HG03066 (cell line): ENCODE data around the gene SH3PXD2A.
"Not testable (repeated sequence)": the region's sequence is repeated elsewhere in the genome, so short reads cannot be mapped to it uniquely, and the experiment has no call there.

ENCODE experiments used
- ATAC-seq: cut with Tn5 transposase; IDR thresholded peaks from one replicate; pipeline ENCODE4 v1.9.1; 2021; ENCODE audit warnings: low read depth; ENCODE audit not compliant: unreplicated experiment

Gene SH3PXD2A

GRCh38 chr10:103616705-103617601 lies 238.4 kb downstream of the SH3PXD2A start:
- ATAC-seq, result no peak

DNA sequence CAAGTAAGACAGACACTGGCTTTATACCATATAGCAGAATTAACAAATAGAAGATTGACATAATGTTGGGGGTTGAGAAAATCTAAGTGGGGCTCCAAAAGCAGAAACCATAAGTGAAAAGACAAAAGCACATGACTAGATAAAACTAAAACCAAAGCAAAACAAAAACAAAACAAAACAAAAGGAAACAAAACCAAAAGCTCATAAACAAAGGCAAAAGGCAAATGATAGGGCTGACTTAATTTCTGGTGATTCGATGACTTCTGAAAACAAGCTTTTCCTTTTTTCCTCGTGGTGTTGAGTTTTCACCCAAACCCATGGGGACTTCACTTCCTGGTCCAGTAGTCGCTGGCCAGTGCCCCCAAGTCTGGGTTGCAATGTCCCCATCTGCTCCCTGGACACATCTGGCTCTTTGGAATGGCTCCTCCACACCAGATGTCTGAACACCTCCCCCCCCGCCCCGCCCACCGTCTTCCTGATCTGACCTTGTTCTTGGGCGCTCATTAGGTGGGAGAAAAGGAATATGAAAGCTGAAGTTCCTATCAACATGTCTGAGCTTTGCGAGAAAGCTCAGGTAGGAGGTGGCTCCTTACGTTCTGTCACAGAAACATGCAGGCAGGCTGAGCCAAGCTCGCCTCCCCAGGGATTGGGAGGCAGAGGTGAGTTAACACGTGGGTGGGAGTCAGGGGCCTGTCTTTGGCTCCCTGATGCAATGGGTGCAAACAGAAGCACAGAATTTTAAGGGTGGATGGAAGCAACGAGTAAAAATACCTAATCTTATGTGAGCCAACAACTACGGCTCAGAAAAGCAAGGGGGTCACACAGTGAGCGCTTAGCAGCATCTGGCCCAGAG lies 240.8 kb downstream of the SH3PXD2A start:
- no peak for ATAC-seq

DNA sequence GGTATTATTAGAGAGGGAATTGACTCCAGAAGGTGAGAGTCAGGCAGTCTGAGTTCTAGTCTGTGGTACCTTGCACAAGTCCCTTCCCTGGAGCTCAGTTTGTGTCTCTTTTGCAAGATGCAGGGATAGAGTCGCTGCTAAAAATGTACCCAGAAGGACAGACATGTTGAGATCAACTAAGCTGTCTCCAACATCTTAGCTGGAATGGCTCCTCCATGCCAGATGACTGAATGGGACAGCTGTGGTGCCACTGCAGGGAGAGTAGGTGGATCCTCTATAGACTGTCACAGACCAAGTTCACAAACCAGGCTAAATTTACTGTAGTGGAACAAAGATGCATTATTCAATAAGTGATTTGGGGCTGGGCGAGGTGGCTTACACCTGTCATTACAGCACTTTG lies 241.8 kb downstream of the SH3PXD2A start:
- ATAC-seq, result no peak

GRCh38 chr10:103612462-103613365 lies 242.7 kb downstream of the SH3PXD2A start:
- ATAC-seq, result no peak

- ATAC-seq, result no peak
Measured at GRCh38 chr10:103610921-103611511, 244.4 kb downstream of the SH3PXD2A start.

- no peak for ATAC-seq
Measured at GRCh38 chr10:103610083-103610472, 245.3 kb downstream of the SH3PXD2A start.

GRCh38 chr10:103609231-103610082 lies 245.9 kb downstream of the SH3PXD2A start:
- ATAC-seq, result no peak

DNA sequence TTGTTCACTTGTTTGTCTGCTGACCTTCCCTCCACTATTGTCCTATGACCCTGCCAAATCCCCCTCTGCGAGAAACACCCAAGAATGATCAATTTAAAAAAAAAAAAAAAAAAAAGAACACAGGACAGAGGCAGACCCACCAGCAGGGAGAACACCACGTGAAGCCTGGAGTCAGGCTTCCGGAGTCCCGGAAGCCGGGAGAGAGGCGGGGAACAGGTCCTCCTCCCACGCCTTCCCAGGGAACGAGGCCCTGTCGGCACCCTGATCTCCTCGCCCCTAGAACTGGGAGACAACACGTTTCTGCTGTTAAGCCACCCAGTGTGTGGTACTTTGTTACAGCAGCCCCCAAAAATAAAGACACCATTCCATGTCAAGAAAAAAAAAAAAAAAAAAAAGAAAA lies 247.3 kb downstream of the SH3PXD2A start:
- ATAC-seq, result not testable (repeated sequence)

GRCh38 chr10:103607051-103607450 lies 248.3 kb downstream of the SH3PXD2A start:
- not testable (repeated sequence) for ATAC-seq

DNA sequence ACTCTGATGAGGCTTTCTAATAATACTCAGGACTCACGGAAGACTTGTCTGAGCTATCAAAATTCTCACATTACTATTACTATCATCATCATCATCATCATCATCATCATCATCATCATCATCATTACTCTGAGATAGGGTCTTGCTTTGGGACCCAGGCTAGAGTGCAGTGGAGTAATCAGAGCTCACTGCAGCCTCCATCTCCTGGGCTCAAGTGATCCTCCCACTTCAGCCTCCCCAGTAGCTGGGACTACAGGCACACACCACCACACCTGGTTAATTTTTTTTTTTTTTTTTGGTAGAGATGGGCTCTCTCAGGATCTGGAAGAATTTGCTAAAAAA lies 249.3 kb downstream of the SH3PXD2A start:
- not testable (repeated sequence) for ATAC-seq

DNA sequence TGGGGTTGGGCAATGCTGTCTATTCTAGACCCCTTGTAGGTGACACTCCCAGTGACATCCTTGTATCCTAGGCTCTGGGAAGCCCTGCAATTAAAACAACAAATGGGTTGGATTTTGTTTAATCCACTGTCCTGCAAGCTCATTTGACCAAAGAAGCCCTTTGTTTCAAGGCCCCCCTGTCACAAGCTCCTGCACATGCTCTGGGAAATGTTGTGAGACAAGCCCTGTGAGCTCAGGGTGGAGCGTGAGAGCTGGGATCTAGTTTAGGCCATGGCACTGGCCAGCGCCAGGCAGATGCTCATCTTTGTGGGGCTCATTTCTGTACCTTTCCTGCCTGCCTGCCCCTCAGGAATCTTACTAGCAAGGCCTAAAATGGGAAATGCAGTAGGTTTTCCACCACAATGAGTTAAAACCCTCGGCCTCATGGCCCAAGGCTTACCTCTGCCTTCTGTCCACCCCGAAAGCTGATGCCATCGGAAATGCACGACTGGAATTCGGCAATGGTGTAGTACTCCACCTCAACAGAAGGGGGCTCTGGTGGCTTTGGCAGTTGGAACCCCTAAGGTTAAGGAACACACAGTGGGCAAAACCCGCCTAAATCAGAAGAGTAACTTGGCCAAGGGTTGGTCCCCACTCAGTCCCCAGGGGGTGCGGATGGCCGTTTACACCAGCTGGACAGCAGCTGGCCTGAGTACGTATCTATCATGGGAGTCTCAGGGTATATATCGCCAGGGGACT lies 249.8 kb downstream of the SH3PXD2A start:
- ATAC-seq, result no peak

DNA sequence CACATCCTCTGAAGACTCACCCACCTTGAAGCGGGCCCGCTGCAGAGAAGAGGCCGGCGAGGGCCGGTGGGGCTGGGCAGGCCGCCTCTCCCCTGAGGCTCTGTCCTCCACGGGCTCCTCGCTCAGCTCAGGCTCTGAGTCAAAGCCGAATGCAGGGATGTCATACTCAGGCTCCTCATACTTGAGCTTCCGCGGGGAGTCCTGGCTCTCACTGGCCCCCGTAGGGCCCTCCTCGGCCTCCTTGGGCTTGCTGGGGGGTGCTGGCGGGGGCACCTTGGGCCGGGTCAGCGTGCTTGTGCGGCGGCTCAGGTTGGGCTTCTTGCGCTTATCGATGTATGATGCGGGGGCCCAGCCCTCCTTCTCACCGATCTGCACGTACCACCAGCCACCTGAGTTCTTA lies 252.0 kb downstream of the SH3PXD2A start:
- no peak for ATAC-seq

- ATAC-seq, result no peak
Measured at GRCh38 chr10:103602852-103603155, 252.6 kb downstream of the SH3PXD2A start.

DNA sequence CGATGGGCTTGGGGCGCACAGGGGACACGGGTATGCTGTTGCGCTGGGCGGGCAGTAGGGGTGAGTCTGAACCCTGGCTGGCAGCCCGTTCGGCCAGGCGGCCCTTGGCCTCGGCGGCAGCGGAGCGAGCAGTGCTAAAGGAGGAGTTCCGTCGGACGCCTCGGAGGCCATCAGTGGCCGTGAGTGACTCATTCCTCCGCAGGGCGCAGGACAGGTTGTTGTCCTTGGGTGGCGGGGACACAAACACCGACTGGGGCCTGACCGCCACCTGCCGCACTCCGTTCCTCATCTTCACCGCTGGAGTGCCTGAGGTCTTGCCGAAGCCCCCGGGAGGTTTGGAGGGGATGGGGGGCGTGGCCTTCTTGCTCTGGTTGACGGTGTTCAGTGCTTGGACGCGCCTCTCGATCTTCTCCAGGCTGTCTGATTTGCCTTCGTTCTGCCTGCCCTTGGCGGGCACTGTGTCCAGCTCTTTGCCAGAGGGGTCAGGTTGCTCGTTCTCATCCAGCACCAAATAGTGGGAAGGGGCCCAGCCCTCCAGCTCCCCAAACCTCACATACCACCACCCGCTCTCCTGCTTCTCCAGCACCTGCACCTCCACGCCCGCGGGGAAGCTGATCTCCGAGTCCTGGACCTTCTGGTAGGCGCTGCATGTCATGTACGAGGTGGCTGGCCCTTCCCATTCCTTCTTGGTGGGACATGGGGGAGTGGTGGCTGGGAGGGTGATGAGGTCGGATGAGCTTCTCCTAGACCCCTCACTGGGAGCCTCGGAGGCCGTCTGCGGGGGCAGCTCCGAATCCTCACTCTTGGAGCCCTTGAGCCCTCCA lies 253.1 kb downstream of the SH3PXD2A start:
- no peak for ATAC-seq

DNA sequence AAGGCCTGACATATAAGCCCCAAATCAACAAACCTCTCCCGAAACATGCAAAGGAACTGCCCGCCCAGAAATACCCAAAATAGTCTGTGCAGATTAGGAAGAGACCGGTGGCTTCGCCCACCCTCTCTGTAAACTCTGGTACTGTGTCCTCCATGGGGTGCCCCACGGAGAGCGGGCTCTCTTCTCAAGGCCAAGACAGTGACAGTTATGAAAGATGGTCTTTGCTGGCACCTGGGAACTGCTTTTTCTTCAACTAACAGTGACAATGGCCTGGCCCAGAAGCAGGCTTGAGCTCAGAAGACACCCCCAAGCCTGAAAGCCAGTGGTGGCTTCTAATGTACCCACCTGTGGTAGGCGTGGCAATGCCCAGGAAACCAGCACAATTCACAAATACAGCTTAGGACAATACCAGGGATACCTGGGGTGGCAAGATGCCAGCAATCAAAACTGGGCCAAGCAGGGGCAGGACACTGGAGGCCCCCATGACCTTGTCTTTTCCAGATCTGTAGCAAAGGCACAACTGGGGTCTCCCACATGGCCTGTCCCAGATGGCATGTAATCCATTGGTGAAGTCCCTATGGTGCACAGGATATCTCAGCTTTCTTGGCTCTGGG lies 254.3 kb downstream of the SH3PXD2A start:
- no peak for ATAC-seq

- ATAC-seq, result no peak
Measured at GRCh38 chr10:103600325-103600724, 255.1 kb downstream of the SH3PXD2A start.

GRCh38 chr10:103599907-103600306 lies 255.5 kb downstream of the SH3PXD2A start:
- no peak for ATAC-seq

DNA sequence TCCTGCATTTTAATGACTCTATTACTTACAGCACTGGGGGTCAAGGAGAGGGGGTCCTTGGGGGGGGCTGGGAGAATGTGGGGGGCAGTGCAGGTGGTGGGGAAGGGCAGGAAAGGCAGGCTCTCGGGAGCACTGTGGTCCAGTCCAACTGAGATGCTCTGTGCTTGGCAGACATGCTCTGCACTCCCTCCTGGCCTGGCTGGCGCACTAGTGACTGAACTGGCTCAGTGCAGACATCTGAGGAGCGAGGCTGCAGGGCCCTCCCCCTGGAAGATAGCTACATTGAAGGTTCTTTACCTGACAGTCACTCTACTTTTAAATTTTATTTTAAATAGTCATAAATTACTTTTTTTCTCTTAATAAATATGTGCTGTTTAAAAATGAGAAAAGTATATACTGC lies 256.2 kb downstream of the SH3PXD2A start:
- ATAC-seq, result no peak
